GM06990 (cell line): ENCODE data around the gene KLHL22.
"Not testable (repeated sequence)": the region's sequence is repeated elsewhere in the genome, so short reads cannot be mapped to it uniquely, and the experiment has no call there.

Source experiments
- DNase-seq: peaks from one replicate; pipeline ENCODE4 v3.0.0-alpha.2; 2011; ENCODE audit not compliant: insufficient read length; ENCODE audit errors: extremely low read depth
- H3K27me3 ChIP-seq: replicated peaks from 2 replicates; pipeline ENCODE4 v1.6.0; 2011; ENCODE audit warnings: low read length; ENCODE audit not compliant: control insufficient read depth, insufficient read depth
- H3K36me3 ChIP-seq: 2 replicates; pipeline ENCODE4 v1.5.1; 2011; ENCODE audit warnings: low read length; ENCODE audit not compliant: control insufficient read depth, insufficient read depth
- H3K4me3 ChIP-seq: replicated peaks from 2 replicates; pipeline ENCODE4 v1.5.1; 2011; ENCODE audit warnings: low read depth, mild to moderate bottlenecking, control low read depth, low read length
- CTCF ChIP-seq: IDR thresholded peaks from 2 replicates; pipeline ENCODE4 v1.5.1; 2011; ENCODE audit warnings: low read length, control low read depth, mild to moderate bottlenecking, inconsistent platforms; ENCODE audit not compliant: insufficient read depth, poor library complexity, severe bottlenecking

Gene KLHL22

GRCh38 chr22:20507253-20508066 lies 11.9 kb upstream of the KLHL22 start, which contains the start of gene MED15:
TSS of gene MED15 (plus strand) at chr22:20507610. CDS start at chr22:20507679, 69 bp downstream.
- DNase-seq, result peak; percentile 90
- H3K36me3 ChIP-seq, result no peaks in the 10 kb centered on the region; the same call in 1 of the 2 replicates
- no peaks in the 10 kb centered on the region for H3K27me3 ChIP-seq
- no peak for TF ChIP-seq CTCF
- H3K4me3 ChIP-seq, result peak within 1 kb of the TSS; percentile 84

- no peak for DNase-seq
- peak overlapping the region; percentile 84; the same call in 1 of the 2 replicates for H3K4me3 ChIP-seq
- H3K36me3 ChIP-seq, result no peaks in the 10 kb centered on the region; the same call in 1 of the 2 replicates
- no peak for TF ChIP-seq CTCF
- no peaks in the 10 kb centered on the region for H3K27me3 ChIP-seq
These were observed 11.1 kb upstream of the KLHL22 start for GRCh38 chr22:20506543-20507252.

GRCh38 chr22:20504293-20504922 lies 8.8 kb upstream of the KLHL22 start:
- not testable (repeated sequence) for DNase-seq, H3K4me3 ChIP-seq, H3K36me3 ChIP-seq, H3K27me3 ChIP-seq

- no peak for TF ChIP-seq CTCF
- Histone ChIP-seq H3K4me3 (no peak overlapping the region), H3K27me3 (no peaks in the 10 kb centered on the region), H3K36me3 (no peaks in the 10 kb centered on the region)
- DNase-seq, result no peak
These were observed 8.2 kb upstream of the KLHL22 start for GRCh38 chr22:20503816-20504215.

GRCh38 chr22:20499769-20500168 lies 4.2 kb upstream of the KLHL22 start:
- Histone ChIP-seq H3K4me3 (no peak overlapping the region), H3K27me3 (no peaks in the 10 kb centered on the region), H3K36me3 (no peaks in the 10 kb centered on the region)
- TF ChIP-seq CTCF, result no peak
- no peak for DNase-seq

- Histone ChIP-seq H3K36me3 (no peaks in the 10 kb centered on the region), H3K27me3 (no peaks in the 10 kb centered on the region), H3K4me3 (no peak overlapping the region)
- TF ChIP-seq CTCF, result no peak
- no peak for DNase-seq
These were observed 3.3 kb upstream of the KLHL22 start for GRCh38 chr22:20498913-20499312.
